MG63 (cell line): ENCODE data around the gene EMC8. TPM values are rescaled to one million over a fixed set of nuclear protein-coding genes. Genes with fewer than 3 reads are reported as not detected.
"Not testable (repeated sequence)": the region's sequence is repeated elsewhere in the genome, so short reads cannot be mapped to it uniquely, and the experiment has no call there.

Source experiments
- DNase-seq: peaks from one replicate; pipeline ENCODE4 v3.0.0-alpha.2; 2020
- H3K27me3 ChIP-seq: fragments of 250-450 bp; sonication (Bioruptor Pico); 2 replicates; pipeline ENCODE4 v1.5.1; 2020; ENCODE audit warnings: mild to moderate bottlenecking, moderate library complexity
- H3K36me3 ChIP-seq: fragments of 250-450 bp; sonication (Bioruptor Pico); 2 replicates; pipeline ENCODE4 v1.5.1; 2020; ENCODE audit warnings: mild to moderate bottlenecking, moderate library complexity
- H3K4me3 ChIP-seq: fragments of 250-450 bp; sonication (Bioruptor Pico); 2 replicates; pipeline ENCODE4 v1.5.1; 2020; ENCODE audit warnings: mild to moderate bottlenecking, moderate library complexity
- H3K9me3 ChIP-seq: fragments of 250-450 bp; sonication (Bioruptor Pico); 2 replicates; pipeline ENCODE4 v1.5.1; 2020; ENCODE audit warnings: mild to moderate bottlenecking, moderate library complexity
- total RNA-seq: library from RNA; depleted of rRNA; stranded (reverse); fragments of >200 nt; shearing (Covaris generic); gene quantifications from 2 replicates; pipeline ENCODE4 v1.2.3, GENCODE V29; 2014; ENCODE audit warnings: low replicate concordance

The EMC8 gene
- total RNA-seq, 1 experiment from 2014 or later = 46.4 TPM

DNA sequence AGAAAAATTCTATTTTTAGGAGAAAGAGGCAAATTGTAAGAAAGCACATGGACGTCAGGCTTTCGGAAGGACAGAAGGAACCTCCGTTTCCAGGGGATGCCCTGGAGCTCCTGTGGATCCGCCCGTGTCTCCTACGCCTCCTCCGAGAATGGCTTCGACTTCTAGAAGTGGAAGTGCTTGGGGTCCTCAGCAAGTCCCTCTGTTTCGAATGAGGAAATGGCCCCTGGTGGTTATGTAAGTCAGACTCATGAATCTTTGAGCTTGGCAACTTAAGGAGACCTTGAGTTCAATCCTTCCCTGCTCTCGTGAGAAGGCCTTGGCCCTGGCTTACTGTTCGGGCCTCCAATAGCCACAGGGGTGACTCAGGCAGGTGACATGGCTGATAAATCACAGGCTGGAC, 39.0 kb upstream of the EMC8 start:
- DNase-seq = no peak
- H3K36me3 ChIP-seq = no peaks in the 10 kb centered on the region
- H3K27me3 ChIP-seq = peaks cover 8% of the 10 kb centered on the region; the same call in 1 of the 2 replicates
- no peak overlapping the region for H3K4me3 ChIP-seq
- no peaks in the 10 kb centered on the region for H3K9me3 ChIP-seq

DNA sequence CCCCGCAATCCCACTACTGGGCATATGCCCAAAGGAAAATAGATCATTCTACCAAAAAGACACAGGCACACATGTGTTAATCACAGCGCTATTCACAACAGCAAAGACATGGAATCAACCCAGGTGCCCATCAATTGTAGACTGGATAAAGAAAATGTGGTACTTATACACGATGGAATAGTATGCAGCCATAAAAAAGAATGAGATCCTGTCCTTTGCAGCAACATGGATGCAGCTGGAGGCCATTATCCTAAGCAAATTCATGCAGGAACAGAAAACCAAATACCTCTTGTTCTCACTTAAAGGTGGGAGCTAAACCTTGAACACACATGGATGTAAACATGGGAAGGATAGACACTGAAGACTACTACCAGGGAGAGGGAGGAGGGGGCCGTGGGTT, 38.3 kb upstream of the EMC8 start:
- not testable (repeated sequence) for DNase-seq, H3K36me3 ChIP-seq, H3K27me3 ChIP-seq, H3K4me3 ChIP-seq, H3K9me3 ChIP-seq

DNA sequence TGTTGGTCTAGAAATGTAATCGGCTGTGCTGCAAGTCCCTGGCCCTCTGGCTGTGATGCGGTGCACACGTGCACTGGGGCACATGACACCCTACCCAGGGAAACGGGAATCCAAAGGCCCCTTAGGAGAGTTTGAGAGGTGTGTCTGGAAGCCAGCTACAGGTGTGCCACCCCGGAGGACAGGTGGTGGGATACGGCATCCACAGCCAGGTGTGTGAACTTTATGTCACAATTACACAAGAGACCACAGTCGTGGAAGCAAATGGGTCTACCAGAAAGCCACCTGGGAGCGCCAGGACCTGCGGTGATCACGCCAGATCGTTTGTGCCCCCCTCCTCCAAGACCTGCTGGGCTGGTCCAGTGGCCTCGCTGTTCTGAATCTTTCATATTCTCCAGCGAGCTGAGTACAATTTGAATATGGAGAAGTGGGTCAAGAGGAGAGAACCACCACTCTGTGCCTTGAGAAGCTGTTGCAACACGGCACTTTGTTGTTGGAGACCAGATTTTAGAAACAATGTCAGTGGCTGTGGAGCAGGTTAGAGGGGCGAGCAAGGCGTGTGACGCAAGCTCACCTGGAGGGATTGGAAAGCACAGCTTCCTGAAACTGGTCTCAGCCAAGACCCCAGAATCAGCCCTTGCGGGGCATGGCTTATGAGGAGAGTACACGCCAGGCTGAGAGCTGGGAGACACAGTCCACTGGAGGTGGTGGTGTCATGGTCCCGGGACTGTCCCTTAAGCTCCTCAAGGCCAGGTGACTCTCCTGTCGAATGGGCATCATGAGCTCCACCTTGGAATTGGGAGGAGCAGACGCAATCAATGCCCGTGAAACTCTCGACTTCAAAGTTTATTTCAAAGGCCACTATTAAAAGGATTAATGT, 37.6 kb upstream of the EMC8 start:
- Histone ChIP-seq H3K36me3 (no peaks in the 10 kb centered on the region), H3K27me3 (peaks cover 8% of the 10 kb centered on the region; the same call in 1 of the 2 replicates), H3K9me3 (no peaks in the 10 kb centered on the region), H3K4me3 (no peak overlapping the region)
- DNase-seq = no peak

DNA sequence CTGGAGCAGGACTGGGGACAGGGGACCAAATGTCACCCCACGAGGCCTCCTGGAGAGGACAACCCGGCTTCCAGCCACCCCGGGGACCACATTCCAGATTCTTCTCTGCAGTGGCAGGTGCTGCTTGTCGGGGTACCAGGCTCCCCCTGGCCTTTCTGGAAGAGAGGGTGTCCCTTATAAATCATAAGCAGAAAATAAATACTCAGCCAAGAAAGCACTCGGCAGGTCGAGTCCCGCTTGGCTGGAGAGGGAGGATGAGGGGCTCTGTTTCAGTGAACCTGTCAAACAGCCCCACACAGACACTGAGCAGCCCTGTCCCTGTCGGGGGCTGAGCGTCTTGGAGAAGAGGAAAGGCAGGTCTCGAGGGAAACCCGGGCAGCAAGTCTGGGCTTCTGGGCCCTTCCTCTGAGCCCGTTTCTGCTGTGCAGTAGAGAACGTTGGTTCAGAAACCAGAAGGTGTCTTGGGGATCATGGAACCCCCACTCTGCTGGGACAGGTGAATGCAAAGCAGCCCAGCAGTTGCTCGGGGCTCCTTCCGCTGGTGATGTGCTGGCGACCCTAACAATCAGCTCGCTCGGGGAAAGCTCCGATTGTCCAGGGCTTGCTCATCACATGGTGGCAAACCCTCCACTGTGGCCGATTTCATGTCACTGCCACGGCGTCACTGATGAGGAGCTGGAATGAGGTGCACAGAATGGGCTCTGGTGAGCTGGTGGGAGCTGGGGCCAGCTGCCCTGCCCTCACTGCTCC, 36.8 kb upstream of the EMC8 start:
- DNase-seq = no peak
- peaks cover 8% of the 10 kb centered on the region; the same call in 1 of the 2 replicates for H3K27me3 ChIP-seq

DNA sequence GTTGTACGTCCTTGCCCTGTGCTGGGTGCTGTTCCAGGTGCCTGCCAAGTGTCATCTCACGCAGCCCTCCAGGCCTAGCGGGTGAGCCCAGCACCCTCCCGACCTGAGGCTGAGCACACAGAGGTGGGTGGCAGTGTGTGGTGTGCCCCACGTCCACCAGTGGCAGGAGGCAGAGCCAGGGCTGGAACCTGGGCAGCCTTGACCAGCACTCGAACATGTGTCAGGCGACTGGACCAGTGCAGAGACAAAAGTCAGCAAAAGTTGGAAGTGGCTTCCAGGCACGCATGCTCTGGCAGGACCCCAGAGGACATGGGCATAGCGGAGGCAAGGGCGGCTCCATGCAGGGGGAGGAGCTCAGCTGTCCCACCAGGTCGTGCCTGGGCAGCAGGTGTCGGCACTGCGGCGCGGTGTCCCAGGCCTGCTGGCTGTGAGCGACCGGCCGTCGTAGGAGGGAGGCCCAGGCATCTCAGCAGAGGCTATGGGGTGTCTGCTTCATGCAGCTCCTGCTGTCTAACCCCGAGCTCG, 35.9 kb upstream of the EMC8 start:
- Histone ChIP-seq H3K27me3 (peaks cover 8% of the 10 kb centered on the region; the same call in 1 of the 2 replicates), H3K9me3 (no peaks in the 10 kb centered on the region), H3K4me3 (no peak overlapping the region), H3K36me3 (no peaks in the 10 kb centered on the region)
- no peak for DNase-seq

More for the DNA sequence above, 36.8 kb upstream of the EMC8 start:
- H3K36me3 ChIP-seq = no peaks in the 10 kb centered on the region
- H3K9me3 ChIP-seq = no peaks in the 10 kb centered on the region
- no peak overlapping the region for H3K4me3 ChIP-seq

DNA sequence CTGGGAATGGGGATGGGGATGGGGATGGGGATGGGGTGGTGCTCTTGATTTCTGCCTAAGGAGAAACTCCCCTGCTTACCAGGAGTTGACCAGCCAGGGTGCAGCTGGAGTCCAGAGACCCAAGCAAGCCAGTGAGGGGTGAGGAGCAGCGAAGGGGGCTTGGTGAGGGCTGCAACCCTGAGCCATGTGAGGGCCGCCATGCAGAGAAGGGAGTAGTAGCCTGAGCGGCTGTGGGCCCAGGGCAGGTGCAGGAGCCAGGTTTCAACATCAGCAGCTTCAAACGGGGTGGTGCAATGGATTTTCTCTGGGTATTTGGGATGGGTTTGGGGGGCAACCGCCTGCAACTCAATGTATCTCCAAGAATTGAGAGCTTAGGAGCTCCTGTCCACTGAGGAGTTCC, 35.4 kb upstream of the EMC8 start:
- no peaks in the 10 kb centered on the region for H3K9me3 ChIP-seq

DNA sequence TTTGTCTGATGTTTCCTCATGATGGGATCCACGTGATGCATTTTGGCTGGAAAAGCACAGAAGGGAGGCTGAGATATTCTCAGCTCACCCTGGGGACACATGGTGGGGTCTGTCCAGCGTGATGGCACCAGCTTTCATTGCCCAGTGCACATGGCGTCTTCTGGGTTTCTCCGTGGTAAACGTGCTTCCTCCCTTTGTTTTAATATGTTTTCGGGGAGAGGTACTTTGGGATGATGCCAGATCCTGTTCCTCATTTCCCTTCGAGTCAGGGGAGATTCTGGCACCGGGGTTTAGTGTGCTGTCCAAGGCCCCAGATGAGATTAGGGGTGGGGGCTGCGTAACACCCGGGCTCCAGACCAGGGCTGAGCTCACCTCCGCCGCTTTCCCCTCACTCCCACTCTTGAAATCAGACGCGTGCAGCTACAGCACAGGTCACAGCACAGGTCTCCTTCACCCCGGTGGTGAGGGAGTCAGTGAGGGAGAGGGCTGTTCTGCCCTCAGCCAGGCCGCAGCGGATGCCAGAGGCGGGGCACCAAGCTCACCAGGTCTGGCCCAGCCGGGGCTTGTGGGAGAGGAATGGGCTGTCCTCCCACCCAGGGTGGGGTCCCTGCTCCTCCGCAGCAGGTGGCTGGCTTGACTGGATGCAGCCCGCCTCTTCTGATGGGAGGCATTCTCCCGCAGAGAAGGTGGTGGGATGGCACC, 34.0 kb upstream of the EMC8 start:
- Histone ChIP-seq H3K27me3 (peaks cover 8% of the 10 kb centered on the region; the same call in 1 of the 2 replicates), H3K36me3 (no peaks in the 10 kb centered on the region), H3K4me3 (no peak overlapping the region), H3K9me3 (no peaks in the 10 kb centered on the region)
- no peak for DNase-seq

More for the DNA sequence above, 35.4 kb upstream of the EMC8 start:
- Histone ChIP-seq H3K36me3 (no peaks in the 10 kb centered on the region), H3K27me3 (peaks cover 8% of the 10 kb centered on the region; the same call in 1 of the 2 replicates), H3K4me3 (no peak overlapping the region)
- no peak for DNase-seq

DNA sequence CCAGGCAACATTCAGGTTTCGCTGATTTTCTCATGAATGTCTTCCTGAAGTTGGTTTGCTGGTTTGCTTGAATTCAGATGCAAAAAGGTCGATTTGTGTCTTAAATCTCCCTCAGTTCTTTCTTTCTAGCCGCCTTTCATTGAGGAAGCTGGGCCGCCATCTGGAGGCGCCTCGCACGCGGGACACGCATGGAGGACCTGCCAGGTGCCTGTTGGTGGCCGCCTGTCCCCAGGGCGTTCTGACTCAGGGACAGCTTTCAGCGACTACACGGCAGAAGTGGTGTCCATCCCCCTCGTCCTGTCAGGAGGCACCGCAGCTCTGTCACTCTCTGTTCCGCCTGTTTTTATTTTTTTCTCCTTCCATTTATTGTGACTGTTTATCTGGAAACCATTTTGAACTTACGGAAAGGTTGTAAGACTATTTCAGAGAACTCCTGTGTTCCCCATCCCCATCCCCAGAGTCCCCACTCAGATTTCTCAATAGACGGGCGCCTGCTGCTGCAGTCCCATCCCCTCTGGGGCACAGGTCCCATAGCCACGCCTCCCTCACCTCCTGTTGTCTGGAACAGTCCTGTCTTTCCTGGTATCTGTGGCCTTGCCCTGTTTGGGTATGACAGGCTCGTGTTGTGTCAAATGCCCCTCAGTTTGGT, 33.4 kb upstream of the EMC8 start:
- no peaks in the 10 kb centered on the region for H3K9me3 ChIP-seq
- H3K36me3 ChIP-seq = no peaks in the 10 kb centered on the region
- H3K27me3 ChIP-seq = peaks cover 8% of the 10 kb centered on the region; the same call in 1 of the 2 replicates
- DNase-seq = no peak
- H3K4me3 ChIP-seq = no peak overlapping the region

DNA sequence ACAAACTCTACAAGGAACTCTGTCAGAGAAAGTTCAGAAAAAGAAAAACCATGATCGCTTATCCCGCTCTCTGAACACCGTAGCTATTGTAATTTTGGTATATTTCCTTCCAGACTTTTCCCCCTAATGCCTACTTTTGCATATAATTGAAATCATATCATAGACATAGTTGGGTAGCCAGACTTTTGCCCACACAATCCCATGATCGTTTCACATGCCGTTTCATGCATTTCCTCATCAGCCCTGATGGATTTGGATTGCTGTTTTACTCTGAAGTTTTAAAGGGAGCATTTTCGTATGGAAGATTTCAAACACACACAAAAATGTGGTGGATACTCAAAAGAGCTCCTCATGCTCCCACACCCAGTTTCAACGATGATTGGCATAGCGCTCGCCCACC, 31.5 kb upstream of the EMC8 start:
- Histone ChIP-seq H3K27me3 (peaks cover 4% of the 10 kb centered on the region; the same call in 1 of the 2 replicates), H3K36me3 (no peaks in the 10 kb centered on the region), H3K9me3 (no peaks in the 10 kb centered on the region), H3K4me3 (no peak overlapping the region)
- no peak for DNase-seq

DNA sequence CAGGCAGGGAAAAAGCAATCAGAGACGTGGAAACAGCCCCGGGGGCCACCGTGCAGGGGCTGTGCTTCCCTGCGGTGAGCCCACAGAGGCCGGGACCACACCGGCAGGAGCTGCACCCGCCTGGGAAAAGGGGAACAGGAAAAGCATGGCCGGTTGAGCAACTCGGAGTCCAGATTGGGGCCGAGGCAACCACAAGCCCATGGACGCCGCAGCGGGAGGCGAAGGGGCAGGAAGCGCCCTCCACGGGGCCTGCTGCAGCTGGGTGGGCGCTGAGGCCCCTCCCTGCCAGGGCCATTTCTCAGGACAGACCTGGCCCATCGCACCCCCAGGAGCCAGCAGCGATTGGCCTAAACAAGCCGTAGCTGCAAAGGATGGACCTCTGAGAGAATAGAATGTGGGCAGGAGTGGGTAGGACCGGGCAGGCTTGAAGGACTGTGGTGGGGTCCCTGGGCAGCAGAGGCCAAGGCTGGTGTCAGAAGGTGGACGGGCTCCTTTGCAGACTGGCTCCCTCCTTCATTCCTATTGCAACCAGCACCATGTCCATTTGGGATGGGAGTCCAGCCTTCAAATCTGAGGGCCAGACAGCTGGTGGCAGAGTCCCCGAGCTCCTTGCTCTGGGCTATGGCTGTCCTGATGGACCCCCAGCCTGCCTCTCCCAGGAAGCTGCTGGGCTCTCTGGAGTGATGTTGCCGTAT, 30.6 kb upstream of the EMC8 start:
- no peak for DNase-seq
- no peak overlapping the region for H3K4me3 ChIP-seq

DNA sequence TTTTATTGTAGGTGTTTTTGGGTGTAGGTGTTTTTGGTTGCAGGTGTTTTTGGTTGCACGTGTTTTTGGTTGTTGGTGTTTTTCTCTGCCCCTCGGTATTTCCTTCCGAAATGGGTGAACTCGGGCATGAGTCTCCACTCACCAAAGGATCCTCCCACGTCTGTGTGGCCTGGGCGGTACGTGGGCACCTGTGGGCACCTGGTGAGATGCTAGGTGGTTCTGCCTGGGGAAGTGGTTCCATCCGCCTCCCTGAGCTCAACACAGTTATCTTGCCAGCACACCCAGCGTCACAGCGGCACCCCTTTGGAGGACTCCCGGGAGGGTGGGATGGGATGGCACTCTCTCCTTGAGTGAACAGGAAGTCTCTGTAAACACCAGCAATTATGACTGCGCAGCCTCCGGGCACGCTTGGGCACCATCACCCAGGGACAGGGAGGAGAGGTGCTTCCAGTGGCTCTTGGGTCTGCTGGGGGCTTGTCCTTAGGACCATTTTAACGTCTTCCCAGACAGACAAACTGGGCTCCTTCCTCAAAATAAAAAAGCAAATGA, 29.9 kb upstream of the EMC8 start:
- no peak overlapping the region for H3K4me3 ChIP-seq
- no peak for DNase-seq
- no peaks in the 10 kb centered on the region for H3K36me3 ChIP-seq
- H3K9me3 ChIP-seq = no peaks in the 10 kb centered on the region
- no peaks in the 10 kb centered on the region; the same call in 1 of the 2 replicates for H3K27me3 ChIP-seq

More for the DNA sequence above, 30.6 kb upstream of the EMC8 start:
- Histone ChIP-seq H3K36me3 (no peaks in the 10 kb centered on the region), H3K27me3 (no peaks in the 10 kb centered on the region; the same call in 1 of the 2 replicates), H3K9me3 (no peaks in the 10 kb centered on the region)

DNA sequence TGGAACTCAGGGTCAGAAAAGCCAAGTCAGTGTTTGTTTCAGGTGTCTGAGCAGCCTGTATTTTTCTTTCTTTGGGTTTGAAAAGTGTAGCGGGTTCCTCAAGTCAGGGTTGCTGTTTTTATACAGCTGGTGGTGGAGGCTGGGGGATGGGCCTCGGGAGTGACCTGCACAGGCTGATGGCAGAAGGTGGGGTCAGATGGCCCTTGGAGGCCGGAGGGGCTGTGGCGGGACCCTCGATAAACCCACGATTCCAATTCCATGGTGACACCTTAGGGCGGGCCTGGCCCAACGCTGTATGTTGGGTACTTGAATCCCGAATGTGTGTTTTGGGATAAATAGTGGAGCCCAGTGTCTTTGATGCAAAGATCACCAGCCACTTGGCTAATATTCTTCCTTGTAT, 28.8 kb upstream of the EMC8 start:
- Histone ChIP-seq H3K36me3 (no peaks in the 10 kb centered on the region), H3K27me3 (no peaks in the 10 kb centered on the region; the same call in 1 of the 2 replicates), H3K9me3 (no peaks in the 10 kb centered on the region), H3K4me3 (no peak overlapping the region)
- DNase-seq = no peak

DNA sequence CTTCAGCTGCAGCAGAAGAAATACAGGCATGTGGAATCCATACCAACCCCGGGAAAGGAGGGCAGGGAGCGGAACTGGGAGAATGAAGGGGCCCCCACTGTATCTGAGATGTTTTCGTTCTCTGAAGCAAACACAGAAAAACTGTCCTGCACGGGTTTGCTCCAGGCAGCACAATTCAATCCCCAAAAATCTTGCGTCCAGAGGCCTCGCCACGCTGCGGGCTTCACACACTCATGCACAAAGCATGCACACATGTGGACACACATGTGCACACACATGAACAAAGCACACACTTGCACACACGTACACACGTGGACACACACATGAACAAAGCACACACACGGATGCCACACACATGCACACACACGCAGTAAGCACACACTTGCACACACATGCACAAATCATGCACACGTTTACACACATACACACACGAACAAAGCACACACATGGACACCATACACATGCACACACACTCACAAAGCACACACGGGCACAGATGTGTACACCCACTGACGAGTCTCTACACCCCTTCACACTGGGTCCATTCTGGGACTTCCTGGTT, 27.4 kb upstream of the EMC8 start:
- H3K36me3 ChIP-seq = no peaks in the 10 kb centered on the region
- no peak overlapping the region for H3K4me3 ChIP-seq
- no peaks in the 10 kb centered on the region; the same call in 1 of the 2 replicates for H3K27me3 ChIP-seq
- no peaks in the 10 kb centered on the region for H3K9me3 ChIP-seq
- no peak for DNase-seq

DNA sequence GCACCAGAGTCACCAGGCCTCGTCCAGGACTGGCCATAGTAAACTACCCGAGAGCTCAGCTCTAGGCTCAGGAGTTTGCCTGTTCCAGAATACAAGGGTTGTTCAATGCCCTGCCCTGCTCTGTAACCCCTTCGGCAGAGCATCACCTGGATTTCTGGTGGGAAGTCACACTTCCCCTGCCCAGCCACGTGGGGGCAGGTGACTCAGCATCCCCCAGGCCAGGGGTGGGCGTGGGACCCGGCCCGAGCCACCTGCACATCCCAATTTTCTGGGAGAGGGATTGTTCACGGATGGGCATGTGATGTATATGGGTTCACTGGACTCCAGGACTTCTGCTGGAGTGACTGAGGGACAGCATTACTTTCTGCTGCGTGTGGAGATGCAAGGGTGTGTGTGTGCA, 26.0 kb upstream of the EMC8 start:
- no peak for DNase-seq
- peaks cover 4% of the 10 kb centered on the region for H3K27me3 ChIP-seq
- no peaks in the 10 kb centered on the region for H3K36me3 ChIP-seq
- no peak overlapping the region for H3K4me3 ChIP-seq
- H3K9me3 ChIP-seq = no peaks in the 10 kb centered on the region
